Pulmonary artery endothelial cell (primary cell): ENCODE data around the gene LENG1. TPM values are rescaled to one million over a fixed set of nuclear protein-coding genes. Genes with fewer than 3 reads are reported as not detected.

Experiments
- DNase-seq: peaks from one replicate; pipeline ENCODE4 v3.0.0-alpha.2; 2011; ENCODE audit warnings: low read depth, low spot score
- total RNA-seq: library from RNA; depleted of rRNA; stranded (reverse); fragments of >200 nt; gene quantifications from 2 replicates; pipeline ENCODE4 v1.2.3, GENCODE V29; 2014

LENG1 gene
- total RNA-seq, 1 donor from 2014 or later, result 5.3 TPM

DNA sequence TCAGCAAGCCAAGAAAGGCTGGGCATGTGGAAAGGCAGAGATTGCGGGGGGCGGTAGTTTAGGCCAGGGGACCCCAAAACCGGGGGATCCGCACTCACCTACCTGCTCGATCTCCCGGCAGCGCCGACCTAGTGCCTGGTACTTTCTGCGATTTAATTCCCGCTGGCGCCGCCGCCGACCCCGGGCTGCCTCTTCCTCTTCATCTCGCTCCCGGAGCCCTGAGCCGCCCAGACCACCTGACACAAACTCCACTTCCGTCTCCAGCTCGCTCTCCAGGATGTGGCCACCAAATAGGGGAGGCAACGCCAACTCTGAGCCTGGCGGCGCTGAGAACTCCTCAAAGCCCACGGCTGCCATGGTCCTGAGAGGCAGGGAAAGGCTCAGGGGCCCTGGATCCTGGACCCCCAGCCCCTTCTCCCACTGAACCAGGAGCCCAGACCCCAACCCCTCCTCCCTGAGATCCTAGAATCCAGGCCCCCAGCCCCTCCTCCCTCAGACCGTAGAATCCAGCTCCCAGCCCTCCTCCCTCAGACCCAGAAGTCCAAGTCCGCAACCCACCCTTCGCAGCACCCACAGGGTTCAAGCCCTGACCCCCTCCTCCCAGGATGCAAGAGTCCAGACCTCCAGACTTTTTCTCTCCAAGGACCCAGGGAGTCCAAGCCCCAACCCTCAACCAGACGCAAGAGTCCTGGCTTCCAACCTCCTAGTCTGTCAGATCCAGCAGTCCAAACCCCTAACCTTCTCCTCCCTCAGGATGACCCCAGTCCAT lies 45.0 kb downstream of the LENG1 start:
- DNase-seq, result no peak

DNA sequence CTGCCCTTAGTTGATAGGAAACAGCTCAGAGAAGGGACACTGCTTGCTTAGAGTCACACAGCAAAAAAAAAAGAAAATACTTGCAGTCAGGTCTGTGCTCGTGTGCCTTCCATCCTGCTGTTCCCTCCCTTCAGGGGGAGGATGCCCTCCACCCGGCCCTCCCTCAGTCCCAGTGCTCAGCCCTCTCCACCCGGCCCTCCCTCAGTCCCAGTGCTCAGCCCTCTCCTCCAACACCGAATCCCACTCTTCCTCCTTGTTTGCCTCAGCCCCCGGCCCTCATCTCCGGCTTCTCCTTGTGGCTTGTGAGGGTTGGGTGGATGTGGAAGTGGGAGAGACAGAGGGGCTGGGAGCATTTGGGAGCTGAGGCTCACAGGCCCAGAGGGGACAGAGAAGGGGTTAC lies 49.9 kb downstream of the LENG1 start:
- DNase-seq, result no peak

DNA sequence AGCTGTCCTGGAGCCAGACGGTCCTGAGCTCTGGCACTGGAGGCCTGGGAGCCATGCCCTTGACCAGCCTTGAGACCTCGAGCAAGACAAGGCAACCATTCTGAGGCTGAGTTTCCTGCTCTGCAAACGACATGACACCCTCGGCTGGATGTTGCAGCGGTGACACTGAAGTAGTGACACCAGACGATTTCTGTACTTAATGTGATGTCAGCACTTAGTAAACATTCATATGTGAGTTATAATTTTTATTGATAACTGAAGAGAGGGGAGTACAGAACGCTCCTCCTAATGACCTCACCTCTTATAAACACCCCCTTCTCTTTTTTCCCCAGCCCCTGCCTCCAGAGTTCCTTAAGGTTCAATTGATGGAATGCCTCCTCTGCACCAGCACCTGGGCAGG lies 51.0 kb downstream of the LENG1 start:
- no peak for DNase-seq

DNA sequence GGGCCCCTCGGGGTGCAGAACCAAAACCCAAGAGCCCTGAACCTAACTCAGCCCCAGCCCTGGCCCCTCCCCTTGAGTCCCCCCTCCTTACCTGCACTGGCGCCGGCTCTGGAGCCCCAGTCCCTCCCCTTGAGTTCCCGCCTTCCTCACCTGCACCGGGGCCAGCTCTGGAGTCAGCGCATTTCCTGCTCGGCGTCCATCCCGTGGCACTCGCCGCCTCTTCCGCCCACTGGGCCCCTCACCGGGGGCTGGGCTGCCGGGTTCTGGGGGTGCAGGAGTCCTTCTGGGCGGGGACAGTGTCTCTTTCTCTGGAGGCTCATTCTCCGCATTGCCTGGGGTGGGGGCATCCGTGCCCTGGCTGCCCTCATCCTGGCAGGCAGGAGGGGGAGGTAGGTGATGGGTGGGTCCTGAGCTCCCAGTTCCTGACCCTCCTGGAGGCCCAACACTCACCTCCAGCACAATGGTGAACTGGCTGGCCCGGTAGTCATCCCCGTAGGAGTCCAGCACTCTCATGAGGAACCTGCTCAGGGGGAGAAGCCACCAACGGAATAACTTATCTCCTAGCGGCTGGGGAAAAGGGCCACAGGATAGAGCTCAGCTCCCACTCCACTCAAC lies 51.5 kb downstream of the LENG1 start:
- no peak for DNase-seq

DNA sequence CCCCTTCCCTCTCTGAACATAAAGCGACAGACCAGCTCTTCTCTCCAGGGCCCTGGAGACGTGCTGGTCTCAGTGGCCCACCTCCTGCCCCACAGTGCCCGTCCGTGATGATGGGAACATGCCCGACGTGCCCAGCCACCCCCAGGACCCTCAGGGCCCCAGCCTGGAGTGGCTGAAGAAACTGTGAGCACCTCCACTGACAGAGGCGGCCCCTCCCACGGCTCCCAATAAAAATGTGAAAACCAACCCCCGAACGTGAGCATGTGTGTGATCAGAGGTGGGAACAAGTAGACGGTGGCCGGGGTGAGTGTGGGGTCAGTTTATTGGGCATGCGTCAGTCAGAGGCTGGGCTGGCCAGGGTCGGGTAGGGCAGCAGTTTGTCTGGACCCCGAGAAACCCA lies 52.8 kb downstream of the LENG1 start:
- DNase-seq, result no peak

DNA sequence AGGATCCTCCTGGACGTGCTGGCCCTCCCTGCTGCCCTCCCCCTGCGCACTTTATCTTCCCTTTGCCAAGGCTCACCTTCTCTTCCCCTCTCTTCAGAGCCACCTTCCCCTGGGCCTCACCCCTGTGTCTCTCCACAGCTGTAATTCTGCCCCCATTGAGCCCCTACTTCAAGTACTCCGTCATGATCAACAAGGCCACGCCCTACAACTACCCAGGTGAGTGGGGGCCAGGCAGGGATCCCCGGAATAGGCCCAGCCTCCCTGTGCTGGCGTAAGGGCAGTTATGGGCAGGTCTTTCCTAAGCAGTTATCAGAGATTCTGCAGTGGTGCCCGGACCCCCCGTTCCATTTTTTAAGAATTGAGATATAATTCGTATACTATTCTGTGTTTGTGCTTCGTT lies 53.7 kb downstream of the LENG1 start:
- DNase-seq, result no peak

Other genes with a start within 250 kb of the LENG1 start
- gene CACNG8, start 196.8 kb downstream of the LENG1 start, total RNA-seq, result 0.42 and 1.4 TPM in 2 replicates
- 1.8 and 3.1 TPM in 2 replicates for gene CACNG6, start 168.1 kb downstream of the LENG1 start, total RNA-seq
- not detected in 2 replicates for gene VSTM1, start 95.8 kb downstream of the LENG1 start, total RNA-seq
- not detected in 2 replicates for gene TARM1, start 78.4 kb downstream of the LENG1 start, total RNA-seq
- gene OSCAR, start 58.9 kb downstream of the LENG1 start, total RNA-seq, result 0.07 TPM in 1 of 2 replicates, not detected in the other
- gene NDUFA3, start 56.9 kb downstream of the LENG1 start, total RNA-seq, result 20.7 and 22.5 TPM in 2 replicates
- 15.0 and 22.8 TPM in 2 replicates for gene TFPT, start 44.1 kb downstream of the LENG1 start, total RNA-seq
- 81.6 and 99.8 TPM in 2 replicates for gene PRPF31, start 44.0 kb downstream of the LENG1 start, total RNA-seq
- 8.8 and 14.5 TPM in 2 replicates for gene CNOT3, start 22.0 kb downstream of the LENG1 start, total RNA-seq
- gene TMC4, start 13.4 kb upstream of the LENG1 start, total RNA-seq, result 0.11 and 0.86 TPM in 2 replicates
- 35.5 and 63.1 TPM in 2 replicates for gene MBOAT7, start 29.9 kb upstream of the LENG1 start, total RNA-seq
- gene TSEN34, start 31.6 kb upstream of the LENG1 start, total RNA-seq, result 58.7 and 65.7 TPM in 2 replicates
- 1,456 and 2,816 TPM in 2 replicates for gene RPS9, start 41.1 kb upstream of the LENG1 start, total RNA-seq
- gene LILRB3, start 63.3 kb upstream of the LENG1 start, total RNA-seq, result not detected in 2 replicates
- gene LILRA6, start 83.1 kb upstream of the LENG1 start, total RNA-seq, result not detected in 2 replicates
- not detected in 2 replicates for gene LILRB5, start 97.6 kb upstream of the LENG1 start, total RNA-seq
- gene LILRB2, start 121.4 kb upstream of the LENG1 start, total RNA-seq, result not detected in 2 replicates
- not detected in 2 replicates for gene LILRA5, start 153.4 kb upstream of the LENG1 start, total RNA-seq
- not detected in 2 replicates for gene LILRA4, start 179.4 kb upstream of the LENG1 start, total RNA-seq
- gene LAIR1, start 205.2 kb upstream of the LENG1 start, total RNA-seq, result not detected in 2 replicates